GM12878 (cell line): Measurements from ENCODE around the gene EIF2A.

Experiments
- CEBPB ChIP-seq, 2 experiments: fragments of 150-350 bp in 1 of 2; IDR thresholded peaks; 2 replicates each; pipeline ENCODE4 v1.6.1; 2012 to 2014; ENCODE audit warnings: low read depth in 2 of 2, low read length in 2 of 2, borderline replicate concordance in 1 of 2, inconsistent platforms in 1 of 2
- CTCF ChIP-seq, 3 experiments: IDR thresholded peaks in 2 of 3; conservative IDR thresholded peaks in 1 of 3; 2 replicates each; pipeline ENCODE4 v1.5.1; 2011; ENCODE audit warnings: low read depth in 3 of 3, low read length in 3 of 3, mild to moderate bottlenecking in 3 of 3, control low read depth in 2 of 3, moderate library complexity in 2 of 3, inconsistent platforms in 1 of 3, mixed read lengths in 1 of 3; ENCODE audit not compliant: control insufficient read depth in 2 of 3, insufficient read depth in 1 of 3; ENCODE audit errors: extremely low read depth in 1 of 3
- HCFC1 ChIP-seq: fragments of 150-350 bp; IDR thresholded peaks from 2 replicates; pipeline ENCODE4 v1.6.1; 2014; ENCODE audit warnings: low read length
- POLR2A ChIP-seq: IDR thresholded peaks from 2 replicates; pipeline ENCODE4 v1.6.1; 2011; ENCODE audit warnings: low read depth, mild to moderate bottlenecking, low read length

- no peak for TF ChIP-seq POLR2A
- no peak for TF ChIP-seq CTCF (IDR thresholded peaks at IDR 0.05 in 2 of 3, conservative IDR thresholded peaks at IDR 0.05 in 1 of 3; ENCODE audit: control insufficient read depth in 2 of 3, extremely low read depth in 1 of 3, insufficient read depth in 1 of 3, low read depth in 3 of 3, low read length in 3 of 3)
- TF ChIP-seq CEBPB (IDR thresholded peaks at IDR 0.05; ENCODE audit: borderline replicate concordance in 1 of 2, low read depth in 2 of 2, low read length in 2 of 2): no peak
- no peak for TF ChIP-seq HCFC1
Observed at GRCh38 chr3:150623945-150624344, 77.4 kb downstream of the EIF2A start.
